Endothelial cell of umbilical vein (primary cell): ENCODE data around the gene ST3GAL4. TPM values are rescaled to one million over a fixed set of nuclear protein-coding genes. Genes with fewer than 3 reads are reported as not detected.

Source experiments
- BruUV-seq: library from RNA; stranded (reverse); fragments of 400-500 nt; replicated peaks from 2 replicates; lab custom pipeline; 2021; lab: Mats Ljungman, UMichigan
- CTCF ChIA-PET: fragments of 300-600, 350-600 bp; sonication (Branson Sonifier 250); formaldehyde crosslinking; loops from one replicate; lab custom pipeline; 2021; ENCODE audit warnings: antibody characterized with exemption, inconsistent platforms; lab: Charles Lee
- POLR2A ChIA-PET: fragments of 300-600, 350-600 bp; sonication (Branson Sonifier 250); formaldehyde crosslinking; loops from one replicate; lab custom pipeline; 2021; ENCODE audit warnings: antibody characterized with exemption, inconsistent platforms; lab: Charles Lee
- DNase-seq: peaks from one replicate; pipeline ENCODE4 v3.0.0-alpha.2; 2011; ENCODE audit warnings: low read depth, low spot score
- FAIRE-seq: peaks from 2 replicates; lab custom pipeline; 2011; peaks lifted over from hg19 to GRCh38; lab: Jason Lieb, UNC
- H2AFZ ChIP-seq: 2 replicates; pipeline ENCODE4 v1.6.0; 2012; ENCODE audit warnings: low read depth, low read length, control low read depth, inconsistent platforms
- H3K27ac ChIP-seq: 2 replicates; pipeline ENCODE4 v1.5.1; 2011; ENCODE audit warnings: low read depth, mild to moderate bottlenecking, control low read depth, low read length, moderate library complexity; ENCODE audit not compliant: insufficient read depth
- H3K27me3 ChIP-seq, 2 experiments: 2 replicates each; pipeline versions ENCODE4 v1.6.0 to v1.6.1; 2011; ENCODE audit warnings: low read length in 2 of 2, mixed read lengths in 1 of 2; ENCODE audit not compliant: control insufficient read depth in 2 of 2, insufficient read depth in 2 of 2
- H3K36me3 ChIP-seq, 2 experiments: 2 replicates in 1 of 2; 3 replicates in 1 of 2; pipeline ENCODE4 v1.5.1; 2011; ENCODE audit warnings: low read length in 2 of 2, mild to moderate bottlenecking in 1 of 2, moderate library complexity in 1 of 2; ENCODE audit not compliant: control insufficient read depth in 2 of 2, insufficient read depth in 2 of 2; ENCODE audit errors: extremely low read depth in 1 of 2
- H3K4me1 ChIP-seq: 3 replicates; pipeline ENCODE4 v1.5.1; 2011; ENCODE audit warnings: mild to moderate bottlenecking, low read length; ENCODE audit not compliant: control insufficient read depth, insufficient read depth; ENCODE audit errors: extremely low read depth
- H3K4me2 ChIP-seq: 2 replicates; pipeline ENCODE4 v1.6.1; 2011; ENCODE audit warnings: low read length, control low read depth, mixed read lengths; ENCODE audit not compliant: insufficient read depth
- H3K4me3 ChIP-seq, 3 experiments: fragments of 200-600 bp in 1 of 3; sonication (generic), shearing (Covaris generic) in 1 of 3; replicated peaks in 1 of 3; 2 replicates each; pipeline ENCODE4 v1.5.1; 2011 to 2016; ENCODE audit warnings: control low read depth in 3 of 3, low read length in 3 of 3, mild to moderate bottlenecking in 2 of 3, inconsistent platforms in 1 of 3, low read depth in 1 of 3, moderate library complexity in 1 of 3; ENCODE audit not compliant: insufficient read depth in 1 of 3
- H3K79me2 ChIP-seq: 2 replicates; pipeline ENCODE4 v1.6.0; 2012; ENCODE audit warnings: low read length, inconsistent platforms; ENCODE audit not compliant: control insufficient read depth, insufficient read depth
- H3K9ac ChIP-seq: replicated peaks from 2 replicates; pipeline ENCODE3; 2011; ENCODE audit warnings: low read length, control low read depth; ENCODE audit not compliant: insufficient read depth; ENCODE audit errors: extremely low read depth
- H3K9me1 ChIP-seq: replicated peaks from 3 replicates; pipeline ENCODE4 v1.6.0; 2011; ENCODE audit warnings: mild to moderate bottlenecking, low read length; ENCODE audit not compliant: control insufficient read depth, insufficient read depth; ENCODE audit errors: extremely low read depth
- H3K9me3 ChIP-seq: replicated peaks from 2 replicates; pipeline ENCODE4 v1.5.1; 2012; ENCODE audit warnings: low read length, inconsistent platforms; ENCODE audit not compliant: control insufficient read depth, insufficient read depth
- H4K20me1 ChIP-seq: replicated peaks from 2 replicates; pipeline ENCODE3; 2011; ENCODE audit warnings: mild to moderate bottlenecking, low read length; ENCODE audit not compliant: control insufficient read depth, insufficient read depth; ENCODE audit errors: extremely low read depth
- CTCF ChIP-seq, 2 donors: IDR thresholded peaks; 1 replicate in 1 of 2; 2 replicates in 1 of 2; pipeline ENCODE4 v1.5.1; 2011; ENCODE audit warnings: low read length in 2 of 2, mild to moderate bottlenecking in 2 of 2, moderate library complexity in 2 of 2, control low read depth in 1 of 2, inconsistent platforms in 1 of 2, low read depth in 1 of 2; ENCODE audit not compliant: insufficient read depth in 1 of 2; ENCODE audit errors: extremely low read depth in 1 of 2
- EZH2 ChIP-seq: IDR thresholded peaks from 2 replicates; pipeline ENCODE4 v1.6.1; 2012; ENCODE audit warnings: borderline replicate concordance, low read depth, mild to moderate bottlenecking, moderate library complexity, low read length, inconsistent platforms; ENCODE audit not compliant: severe bottlenecking
- FOS ChIP-seq: IDR thresholded peaks from 2 replicates; pipeline ENCODE4 v1.6.1; 2011; ENCODE audit warnings: mild to moderate bottlenecking, low read length, moderate library complexity, borderline replicate concordance; ENCODE audit not compliant: insufficient read depth
- GATA2 ChIP-seq: IDR thresholded peaks from 2 replicates; pipeline ENCODE4 v1.7.0; 2011; ENCODE audit warnings: low read depth, mild to moderate bottlenecking, moderate library complexity, mixed read lengths, low read length; ENCODE audit not compliant: insufficient read length, insufficient read depth
- JUN ChIP-seq: IDR thresholded peaks from 2 replicates; pipeline ENCODE4 v1.6.1; 2011; ENCODE audit warnings: borderline replicate concordance, low read depth; ENCODE audit not compliant: insufficient read length, insufficient read depth
- MAX ChIP-seq: IDR thresholded peaks from 2 replicates; pipeline ENCODE4 v1.6.1; 2011; ENCODE audit not compliant: insufficient read depth, insufficient read length
- MYC ChIP-seq: IDR thresholded peaks from one replicate; pipeline ENCODE4 v1.6.1; 2011; ENCODE audit warnings: mild to moderate bottlenecking, low read depth, low read length
- POLR2A ChIP-seq: IDR thresholded peaks from 2 replicates; pipeline ENCODE4 v1.6.1; 2012; ENCODE audit warnings: low read depth, mild to moderate bottlenecking, control low read depth, low read length
- POLR2AphosphoS5 ChIP-seq: IDR thresholded peaks from 2 replicates; pipeline ENCODE4 v1.6.1; 2012; ENCODE audit warnings: low read depth, mild to moderate bottlenecking, control low read depth, low read length, moderate library complexity; ENCODE audit not compliant: insufficient read depth
- dilution Hi-C: fragments of 300-500 bp; cut with MboI; formaldehyde crosslinking; loops from one replicate; pipeline ENCODE4 v1.15.0; 2019; ENCODE audit warnings: low sequenced_read_pairs; ENCODE audit not compliant: extremely low pct_ligation_motif_present
- intact Hi-C: fragments of 100-400 bp; cut with micrococcal nuclease; formaldehyde crosslinking; loops from one replicate; pipeline ENCODE4 v1.10.0; 2022
- polyA plus RNA-seq, 4 experiments: library from polyadenylated mRNA; depleted of rRNA in 3 of 4; stranded (reverse) in 3 of 4; unstranded in 1 of 4; fragments of >200 nt; gene quantifications; 2 replicates each; pipeline versions ENCODE4 v1.2.1 to v1.2.3, GENCODE V29; 2011 to 2012; ENCODE audit warnings: missing spikeins in 1 of 4
- total RNA-seq: library from RNA; stranded (reverse); gene quantifications from 2 replicates; pipeline ENCODE4 v1.2.3, GENCODE V29; 2021

Gene ST3GAL4
- total and polyA plus RNA-seq, 2 donors (not counting 3 experiments of a cell fraction or from before 2014, with no cell fraction given), result 17.7 to 19.4 TPM

- dilution Hi-C loops, result no loop called here
- POLR2A ChIA-PET, result no interaction called here
- Histone ChIP-seq H3K9ac (no peak overlapping the region), H3K36me3 (no peaks in the 10 kb centered on the region), H2AFZ (no peak overlapping the region), H3K27ac (no peak overlapping the region), H3K79me2 (no peaks in the 10 kb centered on the region), H3K9me1 (no peaks in the 10 kb centered on the region), H3K9me3 (no peaks in the 10 kb centered on the region), H4K20me1 (no peaks in the 10 kb centered on the region), H3K4me3 (no peak overlapping the region), H3K27me3 (no peaks in the 10 kb centered on the region), H3K4me1 (no peaks in the 10 kb centered on the region), H3K4me2 (no peak overlapping the region)
- DNase-seq, result no peak
- BruUV-seq, result no TSS peak
- CTCF ChIA-PET, result no interaction called here
- no peak for FAIRE-seq
- TF ChIP-seq MAX (no peak), EZH2 (no peak), GATA2 (no peak), POLR2AphosphoS5 (no peak), POLR2A (no peak), CTCF (IDR thresholded peaks at IDR 0.05; ENCODE audit: extremely low read depth in 1 of 2, insufficient read depth in 1 of 2, low read depth in 1 of 2, low read length in 2 of 2) (no peak), FOS (no peak), JUN (no peak), MYC (no peak)
- intact Hi-C loops, result no loop called here
These were observed 28.0 kb upstream of the ST3GAL4 start for GRCh38 chr11:126327281-126328000.
